Hair follicular keratinocyte (primary cell): ENCODE measurements around the gene ING4. TPM values are rescaled to one million over a fixed set of nuclear protein-coding genes. Genes with fewer than 3 reads are reported as not detected.

Source experiments
- total RNA-seq: library from RNA; depleted of rRNA; stranded (reverse); fragments of >200 nt; gene quantifications from 2 replicates; pipeline ENCODE4 v1.2.3, GENCODE V29; 2015

ING4 gene
- 12.8 and 22.3 TPM in 2 replicates for total RNA-seq

DNA sequence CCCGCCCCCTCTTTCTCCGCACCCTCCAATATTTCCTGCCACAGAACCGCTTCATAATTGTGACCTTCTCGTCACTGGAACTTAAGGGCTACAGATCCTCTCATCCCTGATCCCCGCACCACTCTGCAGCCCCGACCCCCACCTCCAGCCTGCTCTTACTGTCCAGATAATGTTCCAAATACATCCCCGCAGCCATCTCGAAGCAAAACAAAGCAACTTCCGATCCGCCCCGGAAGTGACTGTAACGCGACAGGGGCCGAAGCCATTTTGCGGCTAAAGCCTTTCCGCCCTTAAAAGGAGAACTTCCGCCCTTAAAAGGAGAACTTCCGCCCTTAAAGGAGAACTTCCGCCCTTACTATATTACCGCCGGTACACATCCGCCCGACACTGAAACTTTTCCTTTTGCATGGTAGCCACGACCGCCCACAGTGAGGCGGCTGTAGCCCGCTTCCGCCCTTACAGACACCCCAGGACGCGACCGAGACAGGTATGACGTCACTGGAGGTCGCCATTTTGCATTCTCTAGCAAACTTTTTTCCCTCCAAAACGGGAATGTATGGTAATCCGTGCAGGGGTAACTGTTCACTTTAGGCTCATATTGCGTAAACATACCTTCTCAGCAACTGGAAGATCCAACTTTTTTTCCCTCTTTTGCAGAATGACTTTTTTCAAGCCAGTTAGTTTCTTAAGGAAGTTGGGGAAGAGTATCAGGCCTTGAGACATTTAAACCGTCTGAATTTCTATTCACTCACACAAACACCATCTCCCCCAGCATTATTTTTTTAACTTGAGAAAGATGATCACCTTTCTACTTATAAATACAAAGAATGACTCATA, at the start of gene ING4:
Gene ING4 (minus strand): TSS at position 214 of the 837 bp plus-strand sequence. CDS start 18 bp downstream, at position 196.

DNA sequence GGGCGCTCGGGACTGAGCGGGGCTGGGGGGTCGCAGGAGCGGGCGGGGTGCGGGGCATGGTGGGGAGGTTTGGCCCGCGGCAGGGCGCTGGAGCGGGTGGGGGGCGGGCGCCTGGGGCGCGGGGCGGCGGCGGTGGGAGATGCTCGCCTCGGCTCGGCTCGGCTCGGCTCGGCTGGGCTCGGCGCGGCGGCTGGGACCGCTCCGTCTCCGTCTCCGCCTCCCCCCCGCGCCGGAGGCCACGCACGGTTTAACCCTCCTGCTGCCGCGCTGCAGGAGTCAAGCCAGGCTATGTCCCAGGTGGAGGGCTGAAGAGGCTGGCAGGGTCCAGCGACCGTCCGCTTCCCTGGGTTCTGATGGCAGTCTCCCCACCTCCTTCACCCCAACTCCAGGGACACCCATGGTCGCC, 37.7 kb upstream of the ING4 start, which contains the start of gene PIANP:
Gene PIANP (minus strand): TSS at position 170 of the 406 bp plus-strand sequence. CDS start 2,754 bp downstream, outside the sequence.

DNA sequence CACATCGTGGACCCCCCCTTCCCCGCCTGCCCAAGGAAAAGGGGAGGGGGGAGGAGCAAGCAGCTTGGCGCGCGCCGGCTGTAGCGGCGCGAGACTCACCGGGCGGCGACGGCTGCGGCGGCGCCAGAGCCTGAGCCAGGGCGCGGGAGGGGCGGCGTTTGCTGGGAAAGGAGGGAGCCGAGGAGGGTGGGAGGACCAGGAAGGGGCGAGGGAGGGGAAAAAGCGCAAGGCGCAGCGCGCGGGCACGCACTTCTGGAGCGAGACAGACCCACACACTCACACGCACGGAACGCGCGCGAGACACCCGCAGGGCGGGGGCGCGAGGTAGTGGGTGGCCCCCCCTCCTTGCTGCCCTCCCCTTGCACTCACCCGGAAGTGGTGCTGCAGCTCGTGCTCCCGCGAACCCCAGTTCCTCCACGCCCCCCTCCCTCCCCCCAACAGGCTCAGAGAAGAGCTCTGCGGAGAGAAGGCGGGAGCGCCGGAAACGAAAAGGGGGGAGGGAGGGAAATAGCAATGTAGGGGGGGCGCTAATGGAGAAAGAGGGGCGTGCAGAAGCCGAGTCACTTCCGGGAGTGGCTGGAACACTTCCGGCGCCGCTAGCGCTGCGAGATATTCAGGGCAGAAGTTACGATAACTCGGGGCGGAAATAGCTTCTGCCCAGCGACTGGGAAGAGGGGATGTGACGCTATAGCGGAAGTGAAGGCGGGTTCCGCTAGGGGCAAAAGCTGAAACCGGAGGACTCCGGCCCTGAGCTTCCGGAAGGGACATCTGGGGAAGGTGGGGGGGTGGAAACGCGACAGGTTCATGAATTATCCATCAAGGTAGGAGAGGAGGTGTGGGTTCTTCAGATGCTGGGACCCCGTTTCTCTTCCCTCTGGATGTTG, 26.3 kb upstream of the ING4 start, which contains the start of gene ZNF384:
Gene ZNF384 (minus strand): TSS at position 377 of the 884 bp plus-strand sequence. CDS start 9,855 bp downstream, outside the sequence.

DNA sequence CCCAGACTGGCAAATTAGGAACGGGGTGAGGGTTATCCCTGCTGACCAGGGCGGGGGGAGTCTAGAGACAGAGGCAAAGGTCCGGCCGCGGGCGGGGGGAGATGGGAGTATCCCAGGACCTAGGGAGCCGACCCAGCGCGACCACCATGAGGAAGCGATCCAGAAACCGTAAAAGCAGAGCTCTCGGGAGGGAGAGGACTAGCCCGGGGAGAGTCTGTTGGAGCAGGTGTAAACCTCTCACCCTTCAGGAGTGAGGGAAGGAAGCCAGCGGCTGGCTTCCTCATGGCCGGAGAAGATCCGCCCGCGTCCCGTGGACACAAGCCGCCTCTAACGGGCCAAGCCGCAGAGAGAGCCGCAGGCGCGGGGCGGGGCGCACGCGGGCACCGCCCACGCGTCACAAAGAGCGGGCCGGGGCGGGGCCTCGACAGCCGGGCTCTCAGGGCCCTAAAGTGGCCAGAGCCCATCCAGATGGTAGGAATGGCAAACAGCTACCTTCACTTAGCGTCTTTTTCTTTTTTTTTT, 15.8 kb downstream of the ING4 start, which contains the start of gene ACRBP:
Gene ACRBP (minus strand): TSS at position 350 of the 522 bp plus-strand sequence. CDS start 66 bp downstream, at position 284.

DNA sequence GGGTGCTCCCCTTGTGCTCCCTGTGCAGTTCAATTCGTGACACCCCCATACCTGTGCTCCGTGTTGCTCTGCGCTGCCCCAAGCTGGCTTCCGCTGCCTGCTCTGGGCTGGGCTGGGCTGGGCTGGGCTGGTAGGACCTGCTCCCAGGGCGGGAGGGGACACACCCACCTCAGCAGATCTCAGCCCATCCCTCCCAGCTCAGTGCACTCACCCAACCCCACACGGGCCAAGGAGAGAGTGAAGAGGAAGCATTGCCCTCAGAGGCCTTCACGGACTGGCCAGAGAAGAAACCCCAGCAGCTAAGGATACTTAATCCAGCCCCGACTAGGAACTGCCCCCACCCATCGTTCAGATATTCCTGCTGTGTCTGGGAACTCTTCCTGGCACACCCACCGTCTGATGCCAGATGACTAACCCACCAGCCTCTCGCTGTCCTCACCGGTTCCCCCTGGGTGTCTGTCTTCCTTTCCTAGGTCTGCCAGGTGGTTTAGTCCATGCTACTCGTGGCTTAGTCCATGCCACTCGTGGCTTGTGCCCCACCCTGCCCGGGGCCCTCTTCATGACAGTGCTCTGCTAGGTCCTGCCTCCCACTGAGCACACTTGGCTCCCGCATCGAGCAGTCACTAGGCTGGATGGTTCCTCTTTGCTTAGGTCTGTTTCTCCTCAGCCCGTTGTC, 26.9 kb downstream of the ING4 start, which contains the start of gene LPAR5:
Gene LPAR5 (minus strand): TSS at position 104 of the 676 bp plus-strand sequence. CDS start 14,711 bp downstream, outside the sequence.

Other genes starting within 250 kb of the ING4 start
- not detected in 2 replicates for gene CD27, start 218.2 kb downstream of the ING4 start, total RNA-seq
- 4.4 and 4.5 TPM in 2 replicates for gene TAPBPL, start 211.1 kb downstream of the ING4 start, total RNA-seq
- 0.62 and 2.3 TPM in 2 replicates for gene VAMP1, start 192.4 kb downstream of the ING4 start, total RNA-seq
- 103 and 161 TPM in 2 replicates for gene MRPL51, start 169.9 kb downstream of the ING4 start, total RNA-seq
- gene NCAPD2, start 169.0 kb downstream of the ING4 start, total RNA-seq: 36.9 and 103 TPM in 2 replicates
- 6,486 and 6,733 TPM in 2 replicates for gene GAPDH, start 128.6 kb downstream of the ING4 start, total RNA-seq
- gene IFFO1, start 107.1 kb downstream of the ING4 start, total RNA-seq: 0.46 and 1.2 TPM in 2 replicates
- 46.0 and 61.7 TPM in 2 replicates for gene NOP2, start 94.8 kb downstream of the ING4 start, total RNA-seq
- gene CHD4, start 55.7 kb downstream of the ING4 start, total RNA-seq: 153 and 169 TPM in 2 replicates
- gene LPAR5, start 27.2 kb downstream of the ING4 start, total RNA-seq: 15.7 and 17.6 TPM in 2 replicates
- gene ACRBP, start 15.7 kb downstream of the ING4 start, total RNA-seq: 0.16 TPM in 1 of 2 replicates, not detected in the other
- gene ZNF384, start 26.3 kb upstream of the ING4 start, total RNA-seq: 11.6 and 14.3 TPM in 2 replicates
- gene PIANP, start 37.7 kb upstream of the ING4 start, total RNA-seq: not detected in 2 replicates
- 78.2 and 94.5 TPM in 2 replicates for gene COPS7A, start 60.9 kb upstream of the ING4 start, total RNA-seq
- gene MLF2, start 90.0 kb upstream of the ING4 start, total RNA-seq: 359 and 402 TPM in 2 replicates
- 102 and 124 TPM in 2 replicates for gene PTMS, start 103.2 kb upstream of the ING4 start, total RNA-seq
- gene LAG3, start 109.4 kb upstream of the ING4 start, total RNA-seq: 0.08 TPM in 1 of 2 replicates, not detected in the other
- not detected in 2 replicates for gene CD4, start 126.4 kb upstream of the ING4 start, total RNA-seq
- gene GPR162, start 158.7 kb upstream of the ING4 start, total RNA-seq: not detected in 2 replicates
- gene P3H3, start 165.3 kb upstream of the ING4 start, total RNA-seq: 10.6 and 15.9 TPM in 2 replicates
- gene GNB3, start 177.8 kb upstream of the ING4 start, total RNA-seq: 0.47 and 0.49 TPM in 2 replicates
- 16.6 and 52.9 TPM in 2 replicates for gene CDCA3, start 188.2 kb upstream of the ING4 start, total RNA-seq
- gene USP5, start 189.0 kb upstream of the ING4 start, total RNA-seq: 62.9 and 69.8 TPM in 2 replicates
- 989 and 1,326 TPM in 2 replicates for gene TPI1, start 204.4 kb upstream of the ING4 start, total RNA-seq
- 12.8 and 13.2 TPM in 2 replicates for gene SPSB2, start 210.2 kb upstream of the ING4 start, total RNA-seq
- gene LRRC23, start 241.7 kb upstream of the ING4 start, total RNA-seq: 4.1 and 6.2 TPM in 2 replicates